Left colon (tissue), 2 donors: ENCODE measurements around the gene FZD7. TPM values are rescaled to one million over a fixed set of nuclear protein-coding genes. Genes with fewer than 3 reads are reported as not detected.

Source experiments
- ATAC-seq: fragments of 200-7000 bp; cut with Tn5 transposase; one replicate; pipeline ENCODE4 v1.9.1; 2020; ENCODE audit warnings: mild to moderate bottlenecking, moderate library complexity
- DNase-seq, 2 donors: peaks; one replicate each; pipeline ENCODE4 v3.0.0-alpha.2; 2020
- intact Hi-C, 2 donors: fragments of 100-400 bp; cut with DNase I in 1 of 2; cut with micrococcal nuclease in 1 of 2; formaldehyde crosslinking; loops; one replicate each; pipeline versions ENCODE4 v1.11.2 to v1.14.0; 2022; cut with DNase I, micrococcal nuclease
- long read RNA-seq: library from polyadenylated mRNA; unstranded; transcript quantifications from one replicate; pipeline ENCODE4 v2.0.0, GENCODE V29; 2021
- total RNA-seq, 2 donors: library from RNA; stranded (reverse); fragmentation: NEBNext Ultra II Directional; extraction: Animal tissue kit (Norgen Biotek cat#: 25700); gene quantifications; one replicate each; pipeline ENCODE4 v1.2.1, GENCODE V29; 2021
- donor health status: DM: no; HTN: no; CAD: no.
- donor health status: DM: yes; HTN: yes; CAD: no.

The FZD7 gene
- 1 to 10 TPM; 1.4 to 10.0 TPM for total RNA-seq
- long read RNA-seq, partial matches to known transcripts = 0 of 2 reads
- long read RNA-seq, other reads (novel, unspliced or antisense) = 0 of 2 reads

GRCh38 chr2:202033317-202034248 is at the start of gene FZD7:
FZD7 (plus strand) TSS chr2:202033855; CDS start chr2:202034648, 793 bp downstream.
- DNase-seq (peak; percentile 93 to 94), ATAC-seq (peak; percentile 90)
- intact Hi-C loops = loop anchor here in 1 of 2 donors (5.0 kb wide), 1 partner anchor 144 kb away; no protein-coding TSS in a partner anchor

GRCh38 chr2:201984333-201984732 is 49.3 kb upstream of the FZD7 start:
- intact Hi-C loops = no loop called here
- no peak for ATAC-seq
- DNase-seq = no peak

- peak; percentile 16 to 27 for DNase-seq
- ATAC-seq = no peak
- intact Hi-C loops = no loop called here
Measured at GRCh38 chr2:201984800-201985525, 48.7 kb upstream of the FZD7 start.

GRCh38 chr2:201985728-201986462 is 47.8 kb upstream of the FZD7 start:
- intact Hi-C loops = no loop called here
- DNase-seq (no peak), ATAC-seq (no peak)

- no peak for ATAC-seq
- intact Hi-C loops = no loop called here
Measured at GRCh38 chr2:201986463-201986735, 47.3 kb upstream of the FZD7 start.

GRCh38 chr2:201987426-201987825 is 46.2 kb upstream of the FZD7 start:
- intact Hi-C loops = no loop called here
- DNase-seq (no peak), ATAC-seq (no peak)

More at GRCh38 chr2:201986463-201986735, 47.3 kb upstream of the FZD7 start:
- no peak for DNase-seq

GRCh38 chr2:201990069-201990468 is 43.6 kb upstream of the FZD7 start:
- ATAC-seq (no peak), DNase-seq (no peak)
- intact Hi-C loops = no loop called here

- DNase-seq (no peak), ATAC-seq (no peak)
- intact Hi-C loops = no loop called here
Measured at GRCh38 chr2:201992960-201993359, 40.7 kb upstream of the FZD7 start.

GRCh38 chr2:201994973-201995638 is 38.5 kb upstream of the FZD7 start:
- no peak for ATAC-seq
- intact Hi-C loops = no loop called here
- no peak for DNase-seq

- intact Hi-C loops = no loop called here
- no peak for DNase-seq
- no peak for ATAC-seq
Measured at GRCh38 chr2:201996006-201996405, 37.6 kb upstream of the FZD7 start.

GRCh38 chr2:201996679-201997314 is 36.9 kb upstream of the FZD7 start:
- DNase-seq (no peak), ATAC-seq (no peak)
- intact Hi-C loops = no loop called here

GRCh38 chr2:201999279-201999678 is 34.4 kb upstream of the FZD7 start:
- no peak for DNase-seq
- ATAC-seq = no peak
- intact Hi-C loops = no loop called here

- ATAC-seq (no peak), DNase-seq (no peak)
- intact Hi-C loops = no loop called here
Measured at GRCh38 chr2:202001826-202002225, 31.8 kb upstream of the FZD7 start.

GRCh38 chr2:202002381-202002780 is 31.3 kb upstream of the FZD7 start:
- ATAC-seq = no peak
- intact Hi-C loops = no loop called here
- no peak for DNase-seq

- intact Hi-C loops = no loop called here
- no peak for DNase-seq
- ATAC-seq = no peak
Measured at GRCh38 chr2:202005272-202005887, 28.3 kb upstream of the FZD7 start.

GRCh38 chr2:202006301-202006700 is 27.4 kb upstream of the FZD7 start:
- intact Hi-C loops = no loop called here
- DNase-seq (no peak), ATAC-seq (no peak)

- ATAC-seq (no peak), DNase-seq (no peak)
- intact Hi-C loops = no loop called here
Measured at GRCh38 chr2:202007015-202007982, 26.4 kb upstream of the FZD7 start.
